ENCODE results near the gene POLR1B.

DNA sequence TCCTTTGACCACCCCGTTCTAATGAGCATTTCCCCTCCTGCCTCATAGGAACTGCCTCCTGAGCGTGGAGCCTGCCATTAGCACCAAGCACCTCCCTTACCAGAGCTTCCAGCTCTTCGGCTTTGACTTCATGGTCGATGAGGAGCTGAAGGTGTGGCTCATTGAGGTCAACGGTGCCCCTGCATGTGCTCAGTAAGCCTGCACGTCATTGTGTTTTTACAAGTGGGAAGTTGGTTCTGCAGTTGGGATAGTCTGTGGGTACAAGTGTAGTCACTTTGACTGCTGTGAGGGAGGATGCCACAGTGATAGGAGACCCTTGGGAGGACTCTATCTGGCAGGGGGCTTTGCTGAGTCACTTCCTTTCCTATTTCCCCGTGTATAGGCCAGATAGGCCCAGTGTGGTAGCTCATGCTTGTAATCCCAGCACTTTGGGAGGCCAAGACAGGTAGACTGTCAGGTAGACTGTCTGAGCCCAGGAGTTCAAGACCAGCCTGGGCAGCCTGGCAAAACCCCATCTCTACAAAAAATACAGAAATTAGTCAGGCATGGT, 22.0 kb upstream of the POLR1B start:
- no peak for TF ChIP-seq CTCF (IDR thresholded peaks at IDR 0.05 in 4 of 5, conservative IDR thresholded peaks at IDR 0.05 in 1 of 5)
- no peak for TF ChIP-seq POLR2A (IDR thresholded peaks at IDR 0.05)

Measured in gastrocnemius medialis (tissue), 4 donors.